GM12878 (cell line): ENCODE measurements around the gene APOE. TPM values are rescaled to one million over a fixed set of nuclear protein-coding genes. Genes with fewer than 3 reads are reported as not detected.

ENCODE experiments used
- ATAC-seq: fragments of 200-7000 bp; cut with Tn5 transposase; 3 replicates; pipeline ENCODE4 v1.9.1; 2020; ENCODE audit warnings: mild to moderate bottlenecking, moderate library complexity
- BruUV-seq: library from RNA; stranded (reverse); fragments of 400-500 nt; replicated peaks from 2 replicates; lab custom pipeline; 2021; lab: Mats Ljungman, UMichigan
- CTCF ChIA-PET: fragments of 300-600 bp; sonication (Branson Sonifier 250); formaldehyde crosslinking; extraction: SDS; loops from one replicate; lab custom pipeline; 2021; ENCODE audit warnings: inconsistent platforms; lab: Yijun Ruan, JAX
- POLR2A ChIA-PET: fragments of 350-600 bp; formaldehyde crosslinking; extraction: SDS; loops from one replicate; lab custom pipeline; 2021; ENCODE audit warnings: inconsistent platforms; lab: Charles Lee
- RAD21 ChIA-PET: fragments of 300-600 bp; sonication (Branson Sonifier 250); formaldehyde crosslinking; loops from one replicate; lab custom pipeline; 2023; ENCODE audit warnings: antibody characterized with exemption; ENCODE audit not compliant: unreplicated experiment; lab: Charles Lee
- SMC1A ChIA-PET: fragments of 300-600 bp; sonication (Branson Sonifier 250); formaldehyde crosslinking; loops from one replicate; lab custom pipeline; 2023; ENCODE audit not compliant: unreplicated experiment, uncharacterized antibody; lab: Charles Lee
- DNase-seq: peaks from one replicate; pipeline ENCODE4 v3.0.0-alpha.2; 2011; ENCODE audit warnings: low read depth, low spot score
- FAIRE-seq: peaks from 3 replicates; lab custom pipeline; 2011; peaks lifted over from hg19 to GRCh38; lab: Jason Lieb, UNC
- H2AFZ ChIP-seq: 2 replicates; pipeline ENCODE4 v1.6.0; 2011; ENCODE audit warnings: low read depth, low read length, control low read depth; ENCODE audit not compliant: control insufficient read depth
- H3K27ac ChIP-seq: 2 replicates; pipeline ENCODE4 v1.5.1; 2011; ENCODE audit warnings: control low read depth; ENCODE audit not compliant: control insufficient read depth, insufficient read depth
- H3K27me3 ChIP-seq, 2 experiments: replicated peaks in 1 of 2; 2 replicates each; pipeline versions ENCODE4 v1.6.0 to v1.6.1; 2011; ENCODE audit warnings: low read length in 1 of 2; ENCODE audit not compliant: control insufficient read depth in 2 of 2, insufficient read depth in 2 of 2
- H3K36me3 ChIP-seq, 2 experiments: 2 replicates each; pipeline ENCODE4 v1.5.1; 2011; ENCODE audit warnings: low read length in 1 of 2; ENCODE audit not compliant: control insufficient read depth in 2 of 2, insufficient read depth in 2 of 2
- H3K4me1 ChIP-seq: 2 replicates; pipeline ENCODE4 v1.6.1; 2011; ENCODE audit warnings: mild to moderate bottlenecking, low read length, moderate library complexity, mixed read lengths; ENCODE audit not compliant: control insufficient read depth, insufficient read depth
- H3K4me2 ChIP-seq: 2 replicates; pipeline ENCODE4 v1.6.0; 2011; ENCODE audit warnings: control low read depth; ENCODE audit not compliant: control insufficient read depth, insufficient read depth
- H3K4me3 ChIP-seq: fragments of 200-600 bp; sonication (generic); 2 replicates; pipeline ENCODE4 v1.5.1; 2016
- H3K79me2 ChIP-seq: 2 replicates; pipeline ENCODE4 v1.6.0; 2011; ENCODE audit warnings: low read length; ENCODE audit not compliant: control insufficient read depth, insufficient read depth
- H3K9ac ChIP-seq: 2 replicates; pipeline ENCODE4 v1.8.0; 2011; ENCODE audit warnings: low read length, control low read depth, mixed read lengths; ENCODE audit not compliant: control insufficient read depth, insufficient read depth
- H3K9me3 ChIP-seq: replicated peaks from 3 replicates; pipeline ENCODE4 v1.5.1; 2011; ENCODE audit warnings: mild to moderate bottlenecking, low read length; ENCODE audit not compliant: control insufficient read depth, insufficient read depth
- H4K20me1 ChIP-seq: 2 replicates; pipeline ENCODE4 v1.6.0; 2011; ENCODE audit not compliant: control insufficient read depth, insufficient read depth
- BHLHE40 ChIP-seq, 2 experiments: fragments of 450-650 bp in 1 of 2; IDR thresholded peaks; 2 replicates each; pipeline ENCODE4 v1.6.1; 2011 to 2017; ENCODE audit warnings: low read depth in 2 of 2, borderline replicate concordance in 1 of 2, improper control_type of control experiment in 1 of 2, low read length in 1 of 2, mild to moderate bottlenecking in 1 of 2
- CHD2 ChIP-seq: IDR thresholded peaks from 2 replicates; pipeline ENCODE4 v1.6.1; 2011; ENCODE audit warnings: low read depth, low read length, improper control_type of control experiment, borderline replicate concordance
- MYC ChIP-seq: IDR thresholded peaks from 2 replicates; pipeline ENCODE4 v1.6.1; 2011; ENCODE audit warnings: mild to moderate bottlenecking, low read length, moderate library complexity, inconsistent platforms; ENCODE audit not compliant: insufficient read depth, insufficient replicate concordance, insufficient read length, severe bottlenecking
- NR2C2 ChIP-seq: IDR thresholded peaks from 2 replicates; pipeline ENCODE4 v1.6.1; 2011; ENCODE audit warnings: borderline replicate concordance, low read depth; ENCODE audit not compliant: control insufficient read depth, insufficient read length
- PML ChIP-seq: IDR thresholded peaks from 2 replicates; pipeline ENCODE4 v1.6.1; 2012; ENCODE audit warnings: low read length, inconsistent platforms
- POLR2AphosphoS5 ChIP-seq: IDR thresholded peaks from 2 replicates; pipeline ENCODE4 v1.6.1; 2011; ENCODE audit warnings: mild to moderate bottlenecking, low read length, inconsistent platforms
- RB1 ChIP-seq: fragments of 450-650 bp; formaldehyde crosslinking; IDR thresholded peaks from 2 replicates; pipeline ENCODE4 v1.6.1; 2017; ENCODE audit warnings: mild to moderate bottlenecking, borderline replicate concordance
- RCOR1 ChIP-seq: conservative IDR thresholded peaks from 2 replicates; pipeline ENCODE4 v1.6.1; 2012; ENCODE audit warnings: low read depth, low read length, improper control_type of control experiment
- STAT1 ChIP-seq: fragments of 450-650 bp; conservative IDR thresholded peaks from 2 replicates; pipeline ENCODE4 v1.6.1; 2014; ENCODE audit warnings: antibody characterized with exemption, mild to moderate bottlenecking
- WGBS: methylation state at CpG from one replicate; pipeline ENCODE4 v1.1.6; 2016; ENCODE audit warnings: low lambda C conversion rate; ENCODE audit not compliant: insufficient replicate concordance, insufficient coverage; ENCODE audit errors: missing lambda C conversion rate; 5-methylcytosine and 5-hydroxymethylcytosine counted together
- in situ Hi-C: fragments of 300-500 bp; cut with MboI; formaldehyde crosslinking; loops from 9 replicates; pipeline ENCODE4 v1.14.3; 2018; ENCODE audit warnings: mixed read lengths
- intact Hi-C: fragments of 100-400 bp; cut with micrococcal nuclease; formaldehyde crosslinking; loops from one replicate; pipeline ENCODE4 v1.14.2; 2022; ENCODE audit not compliant: unreplicated experiment
- polyA plus RNA-seq, 11 experiments: library from polyadenylated mRNA; depleted of rRNA in 4 of 11; unstranded in 6 of 11; stranded (reverse) in 5 of 11; fragments of >200 nt; fragmentation: Nextera tagmentation in 4 of 11; fragmentation: Illumina TruSeq in 1 of 11; extraction: Ambion mirVana in 4 of 11; extraction: Trizol in 1 of 11; gene quantifications; 1 replicate in 1 of 11; 2 replicates in 10 of 11; pipeline versions ENCODE4 v1.2.1 to v1.2.3, GENCODE V29; 2011 to 2016; ENCODE audit warnings: inconsistent platforms in 2 of 11, missing spikeins in 2 of 11, low read depth in 1 of 11
- total RNA-seq, 4 experiments: library from RNA; depleted of rRNA in 3 of 4; stranded (reverse); fragments of >200 nt in 3 of 4; fragmentation: Illumina TruSeq in 1 of 4; extraction: Trizol in 1 of 4; gene quantifications; 2 replicates each; pipeline versions ENCODE4 v1.2.1 to v1.2.3, GENCODE V29; 2013 to 2021
- TF ChIP-seq, protein P1 (sequence below): fragments of 450-650 bp; IDR thresholded peaks from 2 replicates; pipeline ENCODE4 v1.6.1; 2016; ENCODE audit warnings: mild to moderate bottlenecking
- TF ChIP-seq, protein P2 (sequence below): fragments of 450-650 bp; IDR thresholded peaks from 2 replicates; pipeline ENCODE4 v1.6.1; 2017; ENCODE audit warnings: mild to moderate bottlenecking, moderate library complexity

Gene APOE
- total and polyA plus RNA-seq, 10 of the 15 experiments (the other 5 are each of a cell fraction or from before 2014, with no cell fraction given) = 0.22 to 3.7 (median 0.44) TPM; not detected in 4

DNA sequence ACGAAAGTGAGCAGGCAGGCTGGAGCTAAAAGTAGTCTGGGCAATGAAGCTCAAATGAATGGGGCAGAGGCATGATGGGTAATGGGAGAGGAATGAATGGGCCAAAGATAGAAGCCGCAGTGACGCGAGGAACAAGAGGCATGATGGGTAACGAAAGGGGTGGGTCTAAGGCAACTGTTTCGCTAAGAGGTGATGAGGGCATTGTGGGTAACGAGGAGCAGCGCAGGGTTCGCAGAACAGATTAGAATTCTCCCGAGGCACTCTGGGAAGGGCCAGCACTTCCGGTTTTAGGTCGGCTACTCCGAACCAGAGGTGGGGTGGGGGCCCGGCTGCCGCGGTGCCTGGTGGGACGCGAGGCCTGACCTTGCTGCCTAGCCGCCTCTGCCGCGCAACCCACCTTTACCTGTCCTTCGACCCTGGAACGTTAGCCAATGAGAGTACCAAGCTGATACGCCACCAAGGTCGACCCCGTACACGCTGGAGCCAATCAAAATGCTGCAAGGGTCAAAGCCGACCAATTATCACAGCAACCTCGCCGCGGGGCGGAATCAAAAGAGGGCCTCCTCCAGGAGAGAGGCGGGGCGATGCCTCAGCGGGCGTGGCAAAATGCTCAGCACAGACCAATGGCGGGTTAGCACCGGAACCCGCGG lies 15.1 kb upstream of the APOE start (continued):
- TF ChIP-seq RCOR1 = 0 out of 2 replicates have a peak, but pooled peaks have one; percentile 36
- TF ChIP-seq, protein P1, sequence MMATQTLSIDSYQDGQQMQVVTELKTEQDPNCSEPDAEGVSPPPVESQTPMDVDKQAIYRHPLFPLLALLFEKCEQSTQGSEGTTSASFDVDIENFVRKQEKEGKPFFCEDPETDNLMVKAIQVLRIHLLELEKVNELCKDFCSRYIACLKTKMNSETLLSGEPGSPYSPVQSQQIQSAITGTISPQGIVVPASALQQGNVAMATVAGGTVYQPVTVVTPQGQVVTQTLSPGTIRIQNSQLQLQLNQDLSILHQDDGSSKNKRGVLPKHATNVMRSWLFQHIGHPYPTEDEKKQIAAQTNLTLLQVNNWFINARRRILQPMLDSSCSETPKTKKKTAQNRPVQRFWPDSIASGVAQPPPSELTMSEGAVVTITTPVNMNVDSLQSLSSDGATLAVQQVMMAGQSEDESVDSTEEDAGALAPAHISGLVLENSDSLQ = peak; percentile 80
- TF ChIP-seq NR2C2 = peak; percentile 68
- TF ChIP-seq BHLHE40 (IDR thresholded peaks at IDR 0.05; ENCODE audit: borderline replicate concordance in 1 of 2, low read depth in 2 of 2, low read length in 1 of 2) = no peak
- 0 out of 2 replicates have a peak, but pooled peaks have one; percentile 22 for TF ChIP-seq STAT1
- TF ChIP-seq CHD2 = peak; percentile 93; the same call in 1 of the 2 replicates
- TF ChIP-seq POLR2AphosphoS5 = peak; percentile 85

DNA sequence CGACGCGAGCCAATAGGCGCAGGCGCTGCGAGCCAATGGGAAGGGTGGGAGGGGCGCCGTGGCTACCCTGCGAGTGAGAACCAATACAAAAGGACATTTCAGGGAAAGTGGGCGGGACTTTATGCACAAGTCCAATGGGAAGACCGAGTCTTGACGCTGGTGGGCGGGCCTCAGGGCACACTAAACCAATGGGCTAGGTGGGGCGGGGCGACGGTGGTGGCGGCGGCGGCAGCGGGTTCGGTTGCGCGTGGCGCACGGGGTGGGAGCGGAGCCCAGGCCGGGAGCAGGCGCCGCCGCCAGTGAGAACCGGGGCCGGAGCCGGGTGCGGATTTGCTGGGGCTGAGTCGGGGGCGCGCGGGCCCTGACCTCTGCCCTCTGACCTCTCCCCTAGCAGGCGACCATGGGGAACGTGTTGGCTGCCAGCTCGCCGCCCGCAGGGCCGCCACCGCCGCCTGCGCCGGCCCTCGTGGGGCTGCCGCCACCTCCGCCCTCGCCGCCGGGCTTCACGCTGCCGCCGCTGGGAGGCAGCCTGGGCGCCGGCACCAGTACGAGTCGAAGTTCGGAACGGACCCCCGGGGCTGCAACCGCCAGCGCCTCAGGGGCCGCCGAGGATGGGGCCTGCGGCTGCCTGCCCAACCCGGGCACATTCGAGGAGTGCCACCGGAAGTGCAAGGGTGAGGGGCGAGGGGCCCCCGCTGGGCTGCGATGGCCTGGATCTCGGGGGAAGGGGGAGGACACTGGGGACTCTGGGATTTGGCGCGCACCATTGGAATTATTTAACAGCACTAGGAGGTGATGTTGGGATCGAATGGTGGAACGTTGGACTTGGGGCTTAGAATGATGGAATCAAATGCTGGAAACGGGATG lies 14.3 kb upstream of the APOE start, which contains the start of gene TOMM40:
TSS of gene TOMM40 (plus strand) at position 239 of the 867 bp plus-strand sequence. CDS start at position 401, 162 bp downstream.
- Histone ChIP-seq H2AFZ (peak within 1 kb of the TSS; percentile 96), H4K20me1 (no peaks in the 10 kb centered on the region), H3K36me3 (peaks cover 0 to 19% of the 10 kb centered on the region in 2 experiments; a peak in 3 of 4 replicates), H3K4me2 (peak within 1 kb of the TSS; percentile 98), H3K9ac (peak within 1 kb of the TSS; percentile 88), H3K27ac (peak within 1 kb of the TSS; percentile 96), H3K4me1 (peaks cover 19% of the 10 kb centered on the region), H3K27me3 (no peaks in the 10 kb centered on the region), H3K4me3 (peak within 1 kb of the TSS; percentile 83), H3K9me3 (peaks cover 1% of the 10 kb centered on the region; the same call in 1 of the 3 replicates), H3K79me2 (peaks cover 32% of the 10 kb centered on the region)
- SMC1A ChIA-PET = interaction anchor here (1.8 kb wide), 1 partner anchor 62 kb away, joined by 6 read pairs; no protein-coding TSS in a partner anchor
- FAIRE-seq = no peak
- WGBS = under 1% methylated on average over 71 of the region's 81 CpGs
- ATAC-seq = no peak
- no TSS peak for BruUV-seq
- intact Hi-C loops = loop anchor here (5.0 kb wide), 1 partner anchor 44 kb away; the partner anchor contains the start of gene NECTIN2
- in situ Hi-C loops = no loop called here
- CTCF ChIA-PET = interaction anchor here (0.6 to 1.4 kb wide), 4 partner anchors 13 to 237 kb away, joined by 4 to 7 read pairs (median 6); no protein-coding TSS in a partner anchor
- DNase-seq = no peak
- POLR2A ChIA-PET = interaction anchor here (1.0 to 1.7 kb wide), 2 partner anchors 63 to 184 kb away, joined by 3 to 7 read pairs; partner anchors contain the start of gene CLPTM1
- RAD21 ChIA-PET = interaction anchor here (0.6 to 1.6 kb wide), 3 partner anchors 166 to 287 kb away, joined by 3 read pairs; partner anchors contain the start of genes BLOC1S3 and TRAPPC6A
- TF ChIP-seq, protein P2, sequence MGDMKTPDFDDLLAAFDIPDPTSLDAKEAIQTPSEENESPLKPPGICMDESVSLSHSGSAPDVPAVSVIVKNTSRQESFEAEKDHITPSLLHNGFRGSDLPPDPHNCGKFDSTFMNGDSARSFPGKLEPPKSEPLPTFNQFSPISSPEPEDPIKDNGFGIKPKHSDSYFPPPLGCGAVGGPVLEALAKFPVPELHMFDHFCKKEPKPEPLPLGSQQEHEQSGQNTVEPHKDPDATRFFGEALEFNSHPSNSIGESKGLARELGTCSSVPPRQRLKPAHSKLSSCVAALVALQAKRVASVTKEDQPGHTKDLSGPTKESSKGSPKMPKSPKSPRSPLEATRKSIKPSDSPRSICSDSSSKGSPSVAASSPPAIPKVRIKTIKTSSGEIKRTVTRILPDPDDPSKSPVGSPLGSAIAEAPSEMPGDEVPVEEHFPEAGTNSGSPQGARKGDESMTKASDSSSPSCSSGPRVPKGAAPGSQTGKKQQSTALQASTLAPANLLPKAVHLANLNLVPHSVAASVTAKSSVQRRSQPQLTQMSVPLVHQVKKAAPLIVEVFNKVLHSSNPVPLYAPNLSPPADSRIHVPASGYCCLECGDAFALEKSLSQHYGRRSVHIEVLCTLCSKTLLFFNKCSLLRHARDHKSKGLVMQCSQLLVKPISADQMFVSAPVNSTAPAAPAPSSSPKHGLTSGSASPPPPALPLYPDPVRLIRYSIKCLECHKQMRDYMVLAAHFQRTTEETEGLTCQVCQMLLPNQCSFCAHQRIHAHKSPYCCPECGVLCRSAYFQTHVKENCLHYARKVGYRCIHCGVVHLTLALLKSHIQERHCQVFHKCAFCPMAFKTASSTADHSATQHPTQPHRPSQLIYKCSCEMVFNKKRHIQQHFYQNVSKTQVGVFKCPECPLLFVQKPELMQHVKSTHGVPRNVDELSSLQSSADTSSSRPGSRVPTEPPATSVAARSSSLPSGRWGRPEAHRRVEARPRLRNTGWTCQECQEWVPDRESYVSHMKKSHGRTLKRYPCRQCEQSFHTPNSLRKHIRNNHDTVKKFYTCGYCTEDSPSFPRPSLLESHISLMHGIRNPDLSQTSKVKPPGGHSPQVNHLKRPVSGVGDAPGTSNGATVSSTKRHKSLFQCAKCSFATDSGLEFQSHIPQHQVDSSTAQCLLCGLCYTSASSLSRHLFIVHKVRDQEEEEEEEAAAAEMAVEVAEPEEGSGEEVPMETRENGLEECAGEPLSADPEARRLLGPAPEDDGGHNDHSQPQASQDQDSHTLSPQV = no peak
- TF ChIP-seq MYC = peak; percentile 85
- TF ChIP-seq RB1 = peak; percentile 55; the same call in 1 of the 2 replicates
- TF ChIP-seq PML = no peak
